Loucy (cell line): Measurements from ENCODE around the gene SLAIN2.

ENCODE experiments used
- H2AFZ ChIP-seq: fragments of 200-600 bp; sonication (generic); 2 replicates; pipeline ENCODE4 v1.6.0; 2016; ENCODE audit warnings: antibody characterized with exemption, mild to moderate bottlenecking, low read length, moderate library complexity
- H3F3A ChIP-seq: fragments of 200-600 bp; 2 replicates; pipeline ENCODE4 v1.6.0; 2016; ENCODE audit warnings: antibody characterized with exemption, low read depth, mild to moderate bottlenecking
- H3K27me3 ChIP-seq: fragments of 200-600 bp; sonication (generic); 2 replicates; pipeline ENCODE4 v1.6.1; 2014; ENCODE audit warnings: low read length, mild to moderate bottlenecking; ENCODE audit not compliant: insufficient read depth, poor library complexity, severe bottlenecking
- H3K36me3 ChIP-seq: fragments of 200-600 bp; sonication (generic); 2 replicates; pipeline ENCODE4 v1.6.1; 2016; ENCODE audit warnings: low read length; ENCODE audit not compliant: insufficient read depth
- H3K4me1 ChIP-seq: fragments of 200-600 bp; sonication (generic); 2 replicates; pipeline ENCODE4 v1.5.1; 2014; ENCODE audit warnings: low read length, mild to moderate bottlenecking; ENCODE audit not compliant: insufficient read depth, poor library complexity, severe bottlenecking
- H3K4me2 ChIP-seq: fragments of 200-600 bp; sonication (generic); 2 replicates; pipeline ENCODE4 v1.6.0; 2014; ENCODE audit warnings: antibody characterized with exemption, low read length, low read depth, mild to moderate bottlenecking; ENCODE audit not compliant: poor library complexity, severe bottlenecking
- H3K4me3 ChIP-seq: fragments of 200-600 bp; sonication (generic); 2 replicates; pipeline ENCODE4 v1.5.1; 2014; ENCODE audit warnings: low read length, mild to moderate bottlenecking, mixed read lengths; ENCODE audit not compliant: poor library complexity, severe bottlenecking
- H3K79me2 ChIP-seq: fragments of 200-600 bp; sonication (generic); 2 replicates; pipeline ENCODE4 v1.6.1; 2014; ENCODE audit warnings: low read length; ENCODE audit not compliant: insufficient read depth
- H3K9ac ChIP-seq: fragments of 200-600 bp; sonication (generic); 2 replicates; pipeline ENCODE4 v1.6.0; 2014; ENCODE audit warnings: mild to moderate bottlenecking, low read depth, low read length, moderate library complexity; ENCODE audit not compliant: poor library complexity, severe bottlenecking
- H3K9me2 ChIP-seq: fragments of 200-600 bp; sonication (generic); replicated peaks from 2 replicates; pipeline ENCODE4 v1.6.1; 2016; ENCODE audit warnings: low read depth, low read length, mixed read lengths
- H3K9me3 ChIP-seq: fragments of 200-600 bp; sonication (generic); 2 replicates; pipeline ENCODE4 v1.6.1; 2014; ENCODE audit warnings: mild to moderate bottlenecking, antibody characterized with exemption, low read length, low read depth; ENCODE audit not compliant: insufficient read depth
- H4K20me1 ChIP-seq: fragments of 200-600 bp; sonication (generic); 2 replicates; pipeline ENCODE4 v1.6.0; 2014; ENCODE audit warnings: antibody characterized with exemption, low read length, mild to moderate bottlenecking; ENCODE audit not compliant: insufficient read depth, poor library complexity, severe bottlenecking
- EZH2phosphoT487 ChIP-seq: fragments of 200-600 bp; IDR thresholded peaks from 2 replicates; pipeline ENCODE4 v1.6.1; 2018; ENCODE audit warnings: antibody characterized with exemption, mild to moderate bottlenecking, moderate library complexity, borderline replicate concordance
- TF ChIP-seq, protein P1 (sequence below): fragments of 200-600 bp; sonication (generic); conservative IDR thresholded peaks from 2 replicates; pipeline ENCODE4 v1.5.1; 2014; ENCODE audit warnings: mild to moderate bottlenecking, antibody characterized with exemption, low read length

The SLAIN2 gene

GRCh38 chr4:48428926-48429325 lies 87.6 kb downstream of the SLAIN2 start:
- TF ChIP-seq EZH2phosphoT487: no peak
- TF ChIP-seq, protein P1, sequence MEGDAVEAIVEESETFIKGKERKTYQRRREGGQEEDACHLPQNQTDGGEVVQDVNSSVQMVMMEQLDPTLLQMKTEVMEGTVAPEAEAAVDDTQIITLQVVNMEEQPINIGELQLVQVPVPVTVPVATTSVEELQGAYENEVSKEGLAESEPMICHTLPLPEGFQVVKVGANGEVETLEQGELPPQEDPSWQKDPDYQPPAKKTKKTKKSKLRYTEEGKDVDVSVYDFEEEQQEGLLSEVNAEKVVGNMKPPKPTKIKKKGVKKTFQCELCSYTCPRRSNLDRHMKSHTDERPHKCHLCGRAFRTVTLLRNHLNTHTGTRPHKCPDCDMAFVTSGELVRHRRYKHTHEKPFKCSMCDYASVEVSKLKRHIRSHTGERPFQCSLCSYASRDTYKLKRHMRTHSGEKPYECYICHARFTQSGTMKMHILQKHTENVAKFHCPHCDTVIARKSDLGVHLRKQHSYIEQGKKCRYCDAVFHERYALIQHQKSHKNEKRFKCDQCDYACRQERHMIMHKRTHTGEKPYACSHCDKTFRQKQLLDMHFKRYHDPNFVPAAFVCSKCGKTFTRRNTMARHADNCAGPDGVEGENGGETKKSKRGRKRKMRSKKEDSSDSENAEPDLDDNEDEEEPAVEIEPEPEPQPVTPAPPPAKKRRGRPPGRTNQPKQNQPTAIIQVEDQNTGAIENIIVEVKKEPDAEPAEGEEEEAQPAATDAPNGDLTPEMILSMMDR: no peak
- no peaks in the 10 kb centered on the region for H3F3A ChIP-seq
- no peaks in the 10 kb centered on the region for H3K9me3 ChIP-seq
- H4K20me1 ChIP-seq: no peaks in the 10 kb centered on the region
- no peaks in the 10 kb centered on the region for H3K27me3 ChIP-seq
- H3K79me2 ChIP-seq: no peaks in the 10 kb centered on the region
- no peak overlapping the region for H3K4me3 ChIP-seq
- no peak overlapping the region for H3K9ac ChIP-seq
- peaks cover 5% of the 10 kb centered on the region; the same call in 1 of the 2 replicates for H3K36me3 ChIP-seq
- H3K9me2 ChIP-seq: no peaks in the 10 kb centered on the region
- no peaks in the 10 kb centered on the region for H3K4me1 ChIP-seq
- H3K4me2 ChIP-seq: no peak overlapping the region
- no peak overlapping the region for H2AFZ ChIP-seq

DNA sequence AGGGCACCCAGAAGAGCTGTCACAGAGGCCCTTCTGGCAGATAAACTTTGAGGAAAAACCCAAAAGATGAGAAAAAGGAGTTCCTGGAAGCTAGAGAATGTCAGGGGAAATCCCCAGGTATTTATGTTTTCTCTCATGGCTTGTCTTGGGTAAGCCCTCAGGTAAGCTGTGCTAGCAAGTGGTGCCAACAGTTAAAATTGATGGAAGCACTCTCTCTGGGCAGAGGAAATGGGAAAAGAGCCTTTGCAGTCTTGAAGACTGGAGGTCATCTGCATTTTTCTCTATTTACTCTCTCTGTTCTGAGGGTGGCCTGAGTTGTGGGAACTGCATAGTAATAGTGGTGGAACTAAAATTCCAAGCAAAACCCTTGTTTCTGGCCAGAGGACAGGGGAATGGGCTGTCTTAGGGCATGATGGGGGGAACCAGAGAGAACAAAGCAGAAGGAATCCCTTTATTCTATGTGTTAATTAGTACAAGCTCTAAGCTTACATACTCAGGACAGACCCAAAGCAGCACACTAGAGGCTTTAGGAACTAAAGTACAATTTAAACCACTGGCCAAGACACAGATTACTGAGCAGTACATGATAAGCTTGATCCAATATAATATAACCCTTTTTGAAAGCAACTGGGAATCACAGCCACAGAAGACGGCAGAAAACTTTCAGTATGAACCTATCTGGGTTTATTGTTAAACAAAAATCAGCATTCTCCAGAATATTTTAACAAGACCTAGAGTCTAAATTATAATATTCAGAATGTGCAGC lies 88.6 kb downstream of the SLAIN2 start:
- no peaks in the 10 kb centered on the region for H3F3A ChIP-seq
- H3K4me3 ChIP-seq: no peak overlapping the region
- no peaks in the 10 kb centered on the region for H3K79me2 ChIP-seq
- no peak overlapping the region for H2AFZ ChIP-seq
- H3K9me3 ChIP-seq: no peaks in the 10 kb centered on the region
- TF ChIP-seq EZH2phosphoT487: no peak
- TF ChIP-seq, protein P1: no peak
- H3K36me3 ChIP-seq: no peaks in the 10 kb centered on the region; the same call in 1 of the 2 replicates
- H3K9ac ChIP-seq: no peak overlapping the region
- H4K20me1 ChIP-seq: no peaks in the 10 kb centered on the region
- no peaks in the 10 kb centered on the region for H3K4me1 ChIP-seq
- no peaks in the 10 kb centered on the region for H3K9me2 ChIP-seq
- H3K27me3 ChIP-seq: no peaks in the 10 kb centered on the region
- H3K4me2 ChIP-seq: no peak overlapping the region

- Histone ChIP-seq H3K9me3 (no peaks in the 10 kb centered on the region), H3K27me3 (no peaks in the 10 kb centered on the region), H2AFZ (no peak overlapping the region), H3K79me2 (no peaks in the 10 kb centered on the region), H4K20me1 (no peaks in the 10 kb centered on the region), H3K4me2 (no peak overlapping the region), H3F3A (no peaks in the 10 kb centered on the region), H3K4me3 (no peak overlapping the region), H3K9me2 (no peaks in the 10 kb centered on the region), H3K36me3 (no peaks in the 10 kb centered on the region; the same call in 1 of the 2 replicates), H3K9ac (no peak overlapping the region), H3K4me1 (no peaks in the 10 kb centered on the region)
- no peak for TF ChIP-seq EZH2phosphoT487
- TF ChIP-seq, protein P1: no peak
Measured at GRCh38 chr4:48431401-48431800, 90.1 kb downstream of the SLAIN2 start.
